OCI-LY1 (cell line): ENCODE data around the gene ERBB4.

ENCODE experiments used
- EZH2 ChIP-seq: fragments of 200-600 bp; sonication (generic), shearing (Covaris generic); IDR thresholded peaks from 2 replicates; pipeline ENCODE4 v1.8.0; 2017; ENCODE audit warnings: borderline replicate concordance, mixed run types, mild to moderate bottlenecking, antibody characterized with exemption, low read length, moderate library complexity, mixed read lengths
- TF ChIP-seq, protein P1 (sequence below): fragments of 200-600 bp; sonication (generic), shearing (Covaris generic); IDR thresholded peaks from 2 replicates; pipeline ENCODE4 v1.5.1; 2017; ENCODE audit warnings: mild to moderate bottlenecking, antibody characterized with exemption, low read length, moderate library complexity, mixed read lengths

DNA sequence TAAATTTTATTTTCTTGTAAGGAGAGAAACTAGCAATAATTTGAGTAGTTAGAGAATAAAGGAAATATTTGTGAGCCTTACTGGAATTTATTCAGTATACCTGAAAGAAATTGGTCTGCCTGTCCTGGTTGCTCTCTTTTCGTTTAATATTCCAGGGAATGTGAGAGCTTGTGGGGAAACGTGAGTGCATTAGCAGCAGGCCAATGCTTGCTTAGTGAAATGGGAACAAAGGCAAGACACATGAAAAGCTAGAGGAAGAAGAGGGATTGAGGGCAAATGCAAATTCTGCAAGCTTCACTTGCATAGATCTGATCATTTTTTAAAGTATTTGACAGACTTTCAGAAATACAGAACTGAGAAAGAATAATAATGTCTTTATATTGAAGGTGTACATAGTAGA lies 111.0 kb downstream of the ERBB4 start:
- TF ChIP-seq, protein P1, sequence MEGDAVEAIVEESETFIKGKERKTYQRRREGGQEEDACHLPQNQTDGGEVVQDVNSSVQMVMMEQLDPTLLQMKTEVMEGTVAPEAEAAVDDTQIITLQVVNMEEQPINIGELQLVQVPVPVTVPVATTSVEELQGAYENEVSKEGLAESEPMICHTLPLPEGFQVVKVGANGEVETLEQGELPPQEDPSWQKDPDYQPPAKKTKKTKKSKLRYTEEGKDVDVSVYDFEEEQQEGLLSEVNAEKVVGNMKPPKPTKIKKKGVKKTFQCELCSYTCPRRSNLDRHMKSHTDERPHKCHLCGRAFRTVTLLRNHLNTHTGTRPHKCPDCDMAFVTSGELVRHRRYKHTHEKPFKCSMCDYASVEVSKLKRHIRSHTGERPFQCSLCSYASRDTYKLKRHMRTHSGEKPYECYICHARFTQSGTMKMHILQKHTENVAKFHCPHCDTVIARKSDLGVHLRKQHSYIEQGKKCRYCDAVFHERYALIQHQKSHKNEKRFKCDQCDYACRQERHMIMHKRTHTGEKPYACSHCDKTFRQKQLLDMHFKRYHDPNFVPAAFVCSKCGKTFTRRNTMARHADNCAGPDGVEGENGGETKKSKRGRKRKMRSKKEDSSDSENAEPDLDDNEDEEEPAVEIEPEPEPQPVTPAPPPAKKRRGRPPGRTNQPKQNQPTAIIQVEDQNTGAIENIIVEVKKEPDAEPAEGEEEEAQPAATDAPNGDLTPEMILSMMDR: no peak
- no peak for TF ChIP-seq EZH2
